ENCODE data around the gene PRAMEF17.
"Not testable (repeated sequence)": the region's sequence is repeated elsewhere in the genome, so short reads cannot be mapped to it uniquely, and the experiment has no call there.

PRAMEF17 gene

GRCh38 chr1:13389332-13389731 lies at the start of gene PRAMEF17:
PRAMEF17 (plus strand) TSS chr1:13389632; CDS start chr1:13389658, 26 bp downstream.
- DNase-seq (ENCODE audit: low read depth in 2 of 2, low spot score in 1 of 2), result not testable (repeated sequence)

GRCh38 chr1:13342496-13342895 lies 46.9 kb upstream of the PRAMEF17 start:
- not testable (repeated sequence) for DNase-seq (ENCODE audit: low read depth in 2 of 2, low spot score in 1 of 2)

GRCh38 chr1:13347034-13347433 lies 42.4 kb upstream of the PRAMEF17 start, which contains the start of gene PRAMEF14:
PRAMEF14 (minus strand) TSS chr1:13347134; CDS start chr1:13345314, 1,820 bp downstream.
- not testable (repeated sequence) for DNase-seq (ENCODE audit: low read depth in 2 of 2, low spot score in 1 of 2)

GRCh38 chr1:13353476-13353875 lies 36.0 kb upstream of the PRAMEF17 start:
- not testable (repeated sequence) for DNase-seq (ENCODE audit: low read depth in 2 of 2, low spot score in 1 of 2)

- not testable (repeated sequence) for DNase-seq (ENCODE audit: low read depth in 2 of 2, low spot score in 1 of 2)
Measured at GRCh38 chr1:13354475-13354874, 35.0 kb upstream of the PRAMEF17 start.

GRCh38 chr1:13356774-13357173 lies 32.7 kb upstream of the PRAMEF17 start:
- not testable (repeated sequence) for DNase-seq (ENCODE audit: low read depth in 2 of 2, low spot score in 1 of 2)

- DNase-seq (ENCODE audit: low read depth in 2 of 2, low spot score in 1 of 2), result not testable (repeated sequence)
Measured at GRCh38 chr1:13362364-13362763, 27.1 kb upstream of the PRAMEF17 start.

- DNase-seq (ENCODE audit: low read depth in 2 of 2, low spot score in 1 of 2), result not testable (repeated sequence)
Measured at GRCh38 chr1:13364928-13365327, 24.5 kb upstream of the PRAMEF17 start.

GRCh38 chr1:13366536-13366935 lies 22.9 kb upstream of the PRAMEF17 start:
- DNase-seq (ENCODE audit: low read depth in 2 of 2, low spot score in 1 of 2), result not testable (repeated sequence)

GRCh38 chr1:13368544-13368943 lies 20.9 kb upstream of the PRAMEF17 start:
- DNase-seq (ENCODE audit: low read depth in 2 of 2, low spot score in 1 of 2), result not testable (repeated sequence)

GRCh38 chr1:13378983-13379382 lies 10.4 kb upstream of the PRAMEF17 start:
- DNase-seq (ENCODE audit: low read depth in 2 of 2, low spot score in 1 of 2), result not testable (repeated sequence)

- not testable (repeated sequence) for DNase-seq (ENCODE audit: low read depth in 2 of 2, low spot score in 1 of 2)
Measured at GRCh38 chr1:13380380-13380779, 9.1 kb upstream of the PRAMEF17 start.

GRCh38 chr1:13393004-13393403 lies 3.6 kb downstream of the PRAMEF17 start:
- not testable (repeated sequence) for DNase-seq (ENCODE audit: low read depth in 2 of 2, low spot score in 1 of 2)

GRCh38 chr1:13394761-13395160 lies 5.3 kb downstream of the PRAMEF17 start:
- not testable (repeated sequence) for DNase-seq (ENCODE audit: low read depth in 2 of 2, low spot score in 1 of 2)

GRCh38 chr1:13395311-13395710 lies 5.9 kb downstream of the PRAMEF17 start:
- DNase-seq (ENCODE audit: low read depth in 2 of 2, low spot score in 1 of 2), result not testable (repeated sequence)

GRCh38 chr1:13407811-13408210 lies 18.4 kb downstream of the PRAMEF17 start:
- DNase-seq (ENCODE audit: low read depth in 2 of 2, low spot score in 1 of 2), result no peak

GRCh38 chr1:13410150-13410549 lies 20.7 kb downstream of the PRAMEF17 start, which contains the start of gene PRAMEF20:
PRAMEF20 (plus strand) TSS chr1:13410450; CDS start chr1:13416355, 5,905 bp downstream.
- DNase-seq (ENCODE audit: low read depth in 2 of 2, low spot score in 1 of 2), result not testable (repeated sequence)

- DNase-seq (ENCODE audit: low read depth in 2 of 2, low spot score in 1 of 2), result no peak
Measured at GRCh38 chr1:13430495-13430894, 41.1 kb downstream of the PRAMEF17 start.

GRCh38 chr1:13432251-13432650 lies 42.8 kb downstream of the PRAMEF17 start:
- no peak for DNase-seq (ENCODE audit: low read depth in 2 of 2, low spot score in 1 of 2)

GRCh38 chr1:13433694-13434358 lies 44.4 kb downstream of the PRAMEF17 start:
- DNase-seq (ENCODE audit: low read depth in 2 of 2, low spot score in 1 of 2), result not testable (repeated sequence)

GRCh38 chr1:13435458-13435857 lies 46.0 kb downstream of the PRAMEF17 start:
- no peak for DNase-seq (ENCODE audit: low read depth in 2 of 2, low spot score in 1 of 2)

- not testable (repeated sequence) for DNase-seq (ENCODE audit: low read depth in 2 of 2, low spot score in 1 of 2)
Measured at GRCh38 chr1:13439104-13439783, 49.8 kb downstream of the PRAMEF17 start.
